T-helper 17 cell (primary cell): ENCODE results near the gene ARMC5. TPM values are rescaled to one million over a fixed set of nuclear protein-coding genes. Genes with fewer than 3 reads are reported as not detected.
A peak's percentile ranks its signal among the peaks of the same experiment; 100 is the strongest.
"Not testable (repeated sequence)": the region's sequence is repeated elsewhere in the genome, so short reads cannot be mapped to it uniquely, and the experiment has no call there.

Experiments used
- ATAC-seq: fragments of 150-1000 bp; cut with Tn5 transposase; 2 replicates; pipeline ENCODE4 v1.10.0; 2021; ENCODE audit warnings: mild to moderate bottlenecking, moderate library complexity
- DNase-seq, 3 donors: peaks; one replicate each; pipeline versions ENCODE4 v3.0.0 to v3.0.0-alpha.2; 2020 to 2021
- H3K9me3 ChIP-seq: one replicate; pipeline ENCODE4 v1.7.0; 2013; ENCODE audit warnings: low read length, mild to moderate bottlenecking; ENCODE audit not compliant: control insufficient read depth, poor library complexity, severe bottlenecking
- H3K27ac Mint-ChIP-seq: one replicate; pipeline ENCODE4 v1.8.0; 2022; ENCODE audit warnings: mild to moderate bottlenecking, moderate library complexity, mixed read lengths
- H3K27me3 Mint-ChIP-seq: one replicate; pipeline ENCODE4 v1.8.0; 2022; ENCODE audit warnings: mixed read lengths
- H3K36me3 Mint-ChIP-seq: one replicate; pipeline ENCODE4 v1.8.0; 2022; ENCODE audit warnings: low read depth, mixed read lengths
- H3K4me1 Mint-ChIP-seq: one replicate; pipeline ENCODE4 v1.8.0; 2022; ENCODE audit warnings: mild to moderate bottlenecking, mixed read lengths
- H3K4me3 Mint-ChIP-seq: one replicate; pipeline ENCODE4 v1.8.0; 2022; ENCODE audit warnings: mild to moderate bottlenecking, moderate library complexity, mixed read lengths
- total RNA-seq, 4 donors: library from RNA in 2 of 4; stranded (reverse) in 2 of 4; gene quantifications; one replicate each; pipeline ENCODE4 v1.2.3 and lab custom pipeline; 2022 to 2026

Gene ARMC5
- total RNA-seq, 2 donors from 2014 or later = 15.8 to 21.9 TPM

DNA sequence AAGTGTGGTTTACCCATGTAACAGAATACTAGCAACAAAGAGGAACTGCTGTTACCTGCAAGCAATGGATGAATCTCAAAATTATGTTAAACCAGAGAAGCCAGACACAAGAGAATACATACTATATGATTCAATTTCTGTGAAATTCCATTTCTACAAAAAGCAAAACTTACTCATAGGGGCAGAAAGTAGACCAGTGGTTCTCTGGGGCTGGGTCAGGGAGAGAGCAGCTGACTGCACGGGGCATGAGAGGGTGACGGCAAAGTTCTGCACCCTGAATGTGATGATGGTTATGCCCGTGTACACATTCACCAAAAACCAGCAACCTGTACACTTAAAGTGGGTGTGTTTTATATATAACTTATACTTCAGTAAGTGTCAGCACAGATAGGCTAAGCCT is 19.8 kb upstream of the ARMC5 start:
- ATAC-seq (no peak), DNase-seq (no peak)
- H3K36me3 Mint-ChIP-seq = no peaks in the 10 kb centered on the region
- peaks cover 10% of the 10 kb centered on the region for H3K4me1 Mint-ChIP-seq
- no peaks in the 10 kb centered on the region for H3K27me3 Mint-ChIP-seq
- no peak overlapping the region for H3K4me3 Mint-ChIP-seq
- H3K27ac Mint-ChIP-seq = no peak overlapping the region
- no peaks in the 10 kb centered on the region for H3K9me3 ChIP-seq

DNA sequence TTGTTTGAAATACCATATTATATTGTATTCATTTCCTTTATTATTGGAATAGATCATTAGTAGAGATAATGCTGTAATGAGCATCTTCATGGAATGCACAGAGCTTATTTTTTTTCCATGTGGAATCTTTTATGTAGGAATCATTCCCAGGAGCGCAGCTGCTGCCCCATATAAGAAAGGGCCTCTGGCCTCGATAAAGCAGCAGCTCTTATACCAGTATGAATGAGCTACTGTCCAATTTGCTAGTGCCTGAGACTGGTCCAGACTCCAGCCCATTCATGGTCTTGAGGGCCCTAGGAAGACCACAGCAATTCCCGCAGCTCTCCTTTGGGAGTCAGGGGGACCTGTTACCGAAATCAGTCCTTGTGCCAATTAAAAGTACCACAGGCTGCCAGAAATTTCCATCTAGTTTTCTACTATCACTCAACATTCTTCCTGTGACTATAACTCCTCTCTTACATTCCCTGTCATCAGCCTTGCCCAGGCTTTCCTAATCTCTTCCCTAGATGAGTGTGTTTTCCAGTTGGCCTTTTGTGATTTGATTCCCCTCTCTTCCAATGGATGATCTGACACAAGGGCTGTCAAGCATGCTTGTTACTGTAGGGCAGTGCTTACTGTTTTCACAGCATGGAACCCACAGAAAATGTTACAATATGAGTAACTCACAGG is 18.7 kb upstream of the ARMC5 start:
- no peak overlapping the region for H3K27ac Mint-ChIP-seq
- H3K9me3 ChIP-seq = no peaks in the 10 kb centered on the region
- DNase-seq = no peak
- H3K4me1 Mint-ChIP-seq = peaks cover 10% of the 10 kb centered on the region
- no peak overlapping the region for H3K4me3 Mint-ChIP-seq
- ATAC-seq = no peak
- H3K27me3 Mint-ChIP-seq = no peaks in the 10 kb centered on the region
- H3K36me3 Mint-ChIP-seq = no peaks in the 10 kb centered on the region

DNA sequence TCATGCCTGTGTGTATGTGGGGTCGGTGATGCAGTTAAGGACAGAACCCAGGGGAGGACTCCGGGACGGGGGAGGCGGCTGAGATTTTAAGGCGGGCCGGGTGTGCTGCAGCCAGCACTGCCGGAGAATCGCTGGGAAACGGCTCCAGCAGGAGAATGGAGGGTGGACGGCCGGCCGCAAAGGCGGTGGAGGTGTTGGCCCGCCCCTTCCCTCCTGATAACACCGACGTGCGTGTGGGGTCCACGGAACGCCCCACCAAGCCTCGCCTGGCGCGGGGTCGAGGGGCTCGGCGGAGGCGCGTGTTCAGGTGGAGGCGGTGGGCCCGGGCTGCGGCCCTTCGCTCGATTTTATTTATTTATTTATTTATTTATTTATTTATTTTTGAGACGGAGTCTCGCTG is 17.3 kb upstream of the ARMC5 start:
- no peaks in the 10 kb centered on the region for H3K27me3 Mint-ChIP-seq
- H3K4me1 Mint-ChIP-seq = peaks cover 12% of the 10 kb centered on the region
- H3K36me3 Mint-ChIP-seq = no peaks in the 10 kb centered on the region
- no peak for DNase-seq
- no peak for ATAC-seq
- no peak overlapping the region for H3K27ac Mint-ChIP-seq
- no peaks in the 10 kb centered on the region for H3K9me3 ChIP-seq
- H3K4me3 Mint-ChIP-seq = peak overlapping the region; percentile 85

DNA sequence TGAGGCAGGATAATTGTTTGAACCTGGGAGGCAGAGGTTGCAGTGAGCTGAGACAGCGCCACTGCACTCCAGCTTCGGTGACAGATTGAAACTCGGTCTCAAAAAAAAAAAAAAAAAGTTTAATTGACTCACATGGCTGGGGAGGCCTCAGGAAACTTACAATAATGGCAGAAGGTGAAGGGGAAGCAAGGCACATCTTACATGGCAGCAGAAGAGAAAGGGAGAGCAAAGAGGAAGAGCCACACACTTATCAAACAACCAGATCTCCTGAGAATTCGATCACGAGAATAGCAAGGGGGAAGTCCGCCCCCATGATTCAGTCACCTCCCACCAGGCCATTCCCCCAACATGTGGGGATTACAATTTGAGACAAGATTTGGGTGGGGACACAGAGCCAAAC is 13.4 kb upstream of the ARMC5 start:
- not testable (repeated sequence) for H3K4me3 Mint-ChIP-seq, H3K4me1 Mint-ChIP-seq, H3K27ac Mint-ChIP-seq, H3K9me3 ChIP-seq, H3K36me3 Mint-ChIP-seq, ATAC-seq, H3K27me3 Mint-ChIP-seq, DNase-seq

- peak overlapping the region; percentile 47 for H3K27ac Mint-ChIP-seq
- peaks cover 23% of the 10 kb centered on the region for H3K4me1 Mint-ChIP-seq
- no peak overlapping the region for H3K4me3 Mint-ChIP-seq
- H3K9me3 ChIP-seq = no peaks in the 10 kb centered on the region
- H3K27me3 Mint-ChIP-seq = no peaks in the 10 kb centered on the region
- no peak for ATAC-seq
- DNase-seq = no peak
- H3K36me3 Mint-ChIP-seq = no peaks in the 10 kb centered on the region
Measured at GRCh38 chr16:31451201-31451600, 8.1 kb upstream of the ARMC5 start.

- no peaks in the 10 kb centered on the region for H3K36me3 Mint-ChIP-seq
- DNase-seq = no peak
- no peaks in the 10 kb centered on the region for H3K27me3 Mint-ChIP-seq
Measured at GRCh38 chr16:31451681-31452351, 7.5 kb upstream of the ARMC5 start.

DNA sequence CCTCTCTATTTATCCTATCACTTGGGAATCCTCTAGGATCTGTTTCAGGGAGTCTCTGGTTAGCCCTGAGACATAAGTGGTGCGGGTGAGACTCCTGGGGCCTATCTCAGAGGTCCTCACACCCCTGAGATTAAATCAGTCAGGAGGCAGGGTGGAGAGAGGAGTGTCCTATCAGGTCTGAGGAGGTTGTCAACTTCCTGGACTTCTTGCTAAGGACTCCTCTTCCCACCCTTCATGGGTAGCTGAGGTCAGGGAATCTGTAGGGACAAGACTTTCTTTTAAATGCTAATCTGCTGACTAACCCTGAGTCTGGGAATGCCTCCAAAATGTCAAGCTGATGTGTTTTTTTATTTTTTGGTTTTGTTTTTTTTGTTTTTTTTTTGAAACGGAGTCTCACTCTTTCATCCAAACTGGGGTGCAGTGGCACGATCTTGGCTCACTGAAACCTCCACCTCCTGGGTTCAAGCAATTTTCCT is 6.6 kb upstream of the ARMC5 start:
- Mint-ChIP-seq H3K27ac (no peak overlapping the region), H3K27me3 (no peaks in the 10 kb centered on the region), H3K36me3 (no peaks in the 10 kb centered on the region), H3K4me3 (no peak overlapping the region), H3K4me1 (peaks cover 23% of the 10 kb centered on the region)
- H3K9me3 ChIP-seq = no peaks in the 10 kb centered on the region
- DNase-seq = no peak
- ATAC-seq = no peak

More at GRCh38 chr16:31451681-31452351, 7.5 kb upstream of the ARMC5 start:
- no peaks in the 10 kb centered on the region for H3K9me3 ChIP-seq
- ATAC-seq = peak; percentile 36
- H3K4me3 Mint-ChIP-seq = no peak overlapping the region
- H3K4me1 Mint-ChIP-seq = peaks cover 23% of the 10 kb centered on the region
- H3K27ac Mint-ChIP-seq = no peak overlapping the region

DNA sequence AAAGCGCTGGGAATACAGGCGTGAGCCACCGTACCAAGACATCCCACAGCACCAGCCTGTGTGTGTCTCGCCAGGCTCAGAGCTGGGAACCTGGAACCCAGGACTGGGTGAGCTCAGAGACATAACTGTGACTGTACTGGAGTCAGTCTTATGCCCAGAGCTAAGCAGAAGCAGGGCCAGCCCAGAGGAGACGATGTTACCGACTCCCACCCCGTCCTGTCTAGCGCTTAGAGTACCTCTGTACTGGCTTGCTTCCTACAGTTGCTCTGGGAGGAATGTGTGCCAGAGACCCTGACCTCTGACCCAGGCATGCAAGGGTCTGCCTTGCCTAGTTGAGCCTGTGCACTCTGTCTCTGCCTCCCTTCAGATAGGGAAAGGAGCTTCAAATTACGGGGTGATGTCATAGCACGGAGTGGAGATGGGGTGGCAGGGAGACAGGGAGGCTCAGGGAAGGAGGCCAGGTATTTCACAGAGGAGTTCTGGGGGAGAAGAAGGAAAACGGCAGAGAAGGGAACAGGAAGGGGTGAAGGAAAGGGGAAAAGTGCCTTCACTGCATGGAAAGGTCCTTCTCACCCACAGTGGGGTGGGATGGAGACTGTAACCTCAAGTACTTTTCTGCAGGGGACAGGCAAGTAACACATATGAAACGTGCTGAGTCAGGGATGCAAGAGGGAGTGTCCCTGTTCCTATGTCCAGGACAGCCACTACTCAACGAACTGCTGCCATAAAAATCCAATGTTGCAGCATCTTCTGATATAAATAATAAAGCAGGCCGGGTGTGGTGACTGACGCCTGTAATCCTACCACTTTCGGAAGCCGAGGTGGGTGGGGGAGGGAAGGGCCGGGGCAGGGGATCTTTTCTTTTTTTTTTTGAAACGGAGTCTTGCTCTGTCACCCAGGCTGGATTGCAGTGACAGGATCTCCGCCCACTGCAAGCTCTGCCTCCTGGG is 5.8 kb upstream of the ARMC5 start:
- DNase-seq = no peak
- H3K4me1 Mint-ChIP-seq = peaks cover 30% of the 10 kb centered on the region
- no peak overlapping the region for H3K4me3 Mint-ChIP-seq
- no peak for ATAC-seq
- peak overlapping the region; percentile 49 for H3K27ac Mint-ChIP-seq
- no peaks in the 10 kb centered on the region for H3K9me3 ChIP-seq
- no peaks in the 10 kb centered on the region for H3K27me3 Mint-ChIP-seq
- no peaks in the 10 kb centered on the region for H3K36me3 Mint-ChIP-seq

DNA sequence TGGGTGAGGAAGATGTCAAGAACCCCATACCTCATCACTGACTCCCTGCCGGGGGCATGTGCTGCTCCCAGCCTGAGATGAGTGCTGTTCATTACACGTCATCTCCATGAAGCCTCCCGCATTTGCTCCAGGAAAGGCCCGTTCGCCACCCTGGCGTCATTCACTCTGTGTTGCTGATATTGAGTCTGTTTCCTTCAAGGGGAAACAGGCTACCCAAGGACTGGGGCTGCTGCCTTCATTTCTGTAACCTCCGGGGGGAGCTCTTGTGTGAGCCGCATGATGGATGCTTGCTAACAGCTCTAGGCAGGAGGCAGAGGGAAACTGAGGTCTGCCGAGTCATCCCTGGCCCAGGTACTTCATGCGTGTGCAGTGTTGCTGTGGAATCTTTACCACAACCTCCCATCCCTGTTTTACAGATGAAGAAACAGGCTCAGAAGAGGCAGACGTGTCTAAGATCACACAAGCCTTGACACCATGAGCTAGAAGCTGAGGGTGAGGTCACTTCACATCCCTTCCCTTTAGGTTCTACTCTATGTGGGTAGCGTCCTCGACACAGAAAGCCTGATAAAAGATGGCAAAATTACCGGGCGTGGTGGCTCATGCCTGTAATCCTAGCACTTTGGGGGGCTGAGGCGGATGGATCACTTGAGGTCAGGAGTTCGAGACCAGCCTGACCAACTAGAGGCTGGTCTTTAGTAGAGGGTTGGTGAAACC is 3.5 kb upstream of the ARMC5 start:
- DNase-seq (no peak), ATAC-seq (no peak)
- peak overlapping the region; percentile 16 for H3K27ac Mint-ChIP-seq
- H3K4me3 Mint-ChIP-seq = peak overlapping the region; percentile 7
- peaks cover 38% of the 10 kb centered on the region for H3K4me1 Mint-ChIP-seq
- H3K9me3 ChIP-seq = no peaks in the 10 kb centered on the region
- no peaks in the 10 kb centered on the region for H3K27me3 Mint-ChIP-seq
- no peaks in the 10 kb centered on the region for H3K36me3 Mint-ChIP-seq

DNA sequence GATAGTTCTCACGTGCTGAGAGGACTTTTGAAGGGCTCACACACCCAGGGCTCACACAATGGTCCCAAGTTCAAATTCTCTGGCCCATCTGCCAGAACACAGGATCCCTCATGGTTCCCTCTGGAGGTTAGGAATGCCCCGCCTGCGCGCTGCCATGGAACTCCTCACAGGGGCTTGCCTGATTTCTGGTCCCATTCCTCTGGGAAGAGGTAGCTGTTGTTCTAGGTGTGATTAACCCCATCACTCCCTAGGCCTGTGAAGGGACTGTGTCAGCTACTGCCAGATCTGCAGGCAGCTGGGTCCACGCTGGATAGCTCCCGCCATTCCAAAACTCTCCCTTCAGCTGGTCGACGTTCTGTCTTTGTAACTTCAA is 2.3 kb upstream of the ARMC5 start:
- no peak overlapping the region for H3K4me3 Mint-ChIP-seq
- ATAC-seq = no peak
- H3K9me3 ChIP-seq = no peaks in the 10 kb centered on the region
- peaks cover 33% of the 10 kb centered on the region for H3K4me1 Mint-ChIP-seq
- no peaks in the 10 kb centered on the region for H3K27me3 Mint-ChIP-seq
- no peak for DNase-seq
- no peaks in the 10 kb centered on the region for H3K36me3 Mint-ChIP-seq
- peak overlapping the region; percentile 83 for H3K27ac Mint-ChIP-seq

DNA sequence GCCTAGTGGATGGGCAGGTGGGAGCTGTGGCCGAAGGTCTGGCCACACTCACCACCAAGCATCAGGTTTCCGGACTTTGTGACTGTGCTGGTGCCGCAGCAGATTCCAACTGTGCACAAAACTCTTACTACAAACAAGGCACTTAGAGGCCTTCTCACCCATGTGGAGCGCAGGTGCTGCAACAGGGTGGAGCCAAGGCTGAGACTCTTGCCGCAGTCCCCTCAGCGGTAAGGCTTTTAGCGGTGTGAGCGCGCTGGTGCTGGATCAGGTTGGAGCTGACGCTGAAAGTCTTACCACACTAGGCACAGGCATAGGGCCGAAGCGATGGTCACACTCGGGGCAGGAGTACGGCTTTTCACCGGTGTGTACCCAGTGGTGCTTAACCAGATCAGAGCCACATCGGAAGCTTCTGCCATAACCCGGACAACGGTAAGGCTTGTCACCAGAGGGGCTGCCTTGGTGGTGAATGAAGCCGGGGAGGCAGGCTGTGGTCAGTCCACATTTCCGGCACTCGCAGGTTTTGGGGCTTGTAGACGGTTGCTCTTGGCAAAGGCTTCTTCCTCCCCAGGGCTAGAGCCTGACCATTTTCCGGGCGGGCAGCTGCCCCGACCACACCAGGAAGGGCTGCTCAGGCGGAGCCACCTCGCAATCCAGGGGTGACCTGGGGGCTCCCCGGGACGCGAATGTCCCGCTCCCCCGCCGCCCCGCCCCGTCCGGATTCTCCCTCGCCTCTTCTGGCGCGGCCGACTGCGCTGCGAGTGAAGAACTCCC is 1.0 kb upstream of the ARMC5 start:
- ATAC-seq = peak; percentile 15

More for the DNA sequence above, 1.0 kb upstream of the ARMC5 start:
- Mint-ChIP-seq H3K27me3 (no peaks in the 10 kb centered on the region), H3K36me3 (no peaks in the 10 kb centered on the region), H3K4me1 (peaks cover 29% of the 10 kb centered on the region), H3K4me3 (peak overlapping the region; percentile 91), H3K27ac (peak overlapping the region; percentile 83)
- peak; percentile 49 to 57 (median 57) for DNase-seq
- no peaks in the 10 kb centered on the region for H3K9me3 ChIP-seq
